GM18867 (cell line): Measurements from ENCODE around the gene FADS6.
A peak's percentile ranks its signal among the peaks of the same experiment; 100 is the strongest.

Source experiments
- ATAC-seq: cut with Tn5 transposase; IDR thresholded peaks from one replicate; pipeline ENCODE4 v1.9.1; 2021; ENCODE audit warnings: mild to moderate bottlenecking, moderate library complexity; ENCODE audit not compliant: unreplicated experiment

Gene FADS6

DNA sequence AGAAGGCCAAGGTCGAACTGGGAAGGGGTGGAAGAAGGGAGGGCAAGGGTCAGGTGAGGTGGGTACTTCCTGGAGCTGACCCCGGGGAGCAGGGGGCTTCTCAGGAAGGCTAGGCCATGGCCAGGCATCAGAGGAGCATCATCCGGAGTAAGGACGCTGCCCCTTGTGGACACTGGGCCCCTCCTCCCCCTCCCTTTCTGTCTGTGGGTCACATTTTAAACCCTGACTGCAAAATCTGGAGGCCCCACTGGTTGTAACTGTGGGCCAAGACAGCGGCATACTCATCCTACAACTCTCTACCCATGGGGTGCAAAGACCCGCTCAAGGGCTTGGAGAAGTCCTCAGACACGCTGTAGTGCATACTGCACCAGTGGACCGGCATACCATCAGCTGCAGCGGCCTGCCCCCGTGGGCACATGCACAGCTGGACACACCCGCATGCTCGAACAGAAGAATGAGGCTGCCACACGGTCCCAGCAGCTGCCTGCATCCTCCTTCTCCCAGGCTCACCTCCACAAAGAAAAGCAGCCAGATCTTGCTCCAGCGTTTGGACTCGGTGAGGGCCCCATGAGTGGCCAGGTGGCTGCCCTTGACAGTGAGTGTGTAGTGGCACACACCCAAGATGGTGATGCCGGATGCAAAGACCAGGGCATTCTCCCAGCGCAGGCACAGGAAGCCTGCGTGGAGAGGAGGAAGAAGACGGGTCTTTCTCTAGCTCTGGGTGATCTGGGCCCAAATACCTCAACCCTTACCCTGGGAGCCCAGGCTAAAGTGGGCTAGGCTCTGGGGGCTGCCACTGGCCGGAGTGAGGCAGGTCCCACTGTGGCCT, 1.2 kb downstream of the FADS6 start:
- no peak for ATAC-seq

DNA sequence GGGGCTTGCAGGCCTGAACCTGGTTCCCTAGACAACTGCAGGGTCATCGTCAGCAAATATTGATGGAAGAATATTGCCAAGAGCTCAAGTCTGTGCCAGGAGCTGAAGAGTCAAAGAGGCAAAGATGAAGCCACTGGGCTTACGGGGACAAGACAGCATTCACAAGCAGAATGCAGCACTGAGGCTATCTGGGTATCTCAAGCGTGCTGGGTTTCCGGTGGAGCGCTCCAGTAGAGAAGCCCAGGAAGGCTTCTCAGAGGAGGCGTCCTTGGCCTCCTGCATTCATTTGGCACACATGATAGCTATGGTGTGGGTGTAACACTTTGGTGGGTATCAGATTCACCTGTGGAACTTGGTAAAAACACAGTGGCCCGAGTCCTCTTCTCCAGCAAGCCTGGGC, 2.9 kb downstream of the FADS6 start:
- ATAC-seq = no peak

DNA sequence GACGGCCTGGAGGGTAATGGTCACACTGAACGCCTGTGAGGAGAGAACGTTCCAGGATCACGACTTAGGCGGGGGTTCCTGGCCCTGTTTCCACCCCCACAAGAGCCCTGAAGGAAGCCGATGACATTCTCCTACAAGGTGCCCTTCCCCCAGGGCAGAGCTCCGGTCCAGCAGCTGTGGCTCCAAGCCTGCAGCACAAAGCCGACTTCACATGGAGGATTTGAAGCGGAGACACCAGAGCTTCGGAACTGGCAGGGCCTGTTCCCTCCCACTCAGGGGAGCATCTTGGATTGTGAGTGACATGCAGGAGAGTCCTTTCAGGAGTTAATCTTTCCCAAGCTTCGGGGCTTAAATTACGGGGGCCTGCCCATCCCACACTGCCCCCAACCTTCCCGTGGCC, 5.0 kb downstream of the FADS6 start:
- no peak for ATAC-seq

DNA sequence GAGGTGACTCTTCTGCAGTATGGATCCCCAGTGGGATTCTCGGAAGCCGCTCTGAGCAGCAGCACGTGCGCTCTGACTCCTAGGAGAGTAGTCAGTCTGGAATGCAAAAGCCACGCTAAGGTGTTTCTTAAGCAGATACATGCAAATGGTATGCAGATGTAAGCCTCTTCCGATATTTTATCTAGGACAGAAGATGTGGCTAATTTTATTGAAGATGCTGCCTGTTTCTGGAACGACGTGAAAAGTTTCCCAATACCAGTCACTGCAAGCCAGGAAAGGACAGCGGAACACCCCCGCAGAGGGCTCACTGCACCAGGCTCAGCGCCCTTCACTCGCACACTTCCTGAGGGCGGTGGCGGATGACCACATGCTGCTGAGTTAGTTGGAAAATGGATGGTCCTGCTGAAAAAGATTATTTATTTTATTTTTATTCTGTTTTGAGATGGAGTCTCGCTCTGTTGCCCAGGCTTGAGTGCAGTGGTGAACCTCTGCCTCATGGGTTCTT, 10.1 kb downstream of the FADS6 start:
- no peak for ATAC-seq

DNA sequence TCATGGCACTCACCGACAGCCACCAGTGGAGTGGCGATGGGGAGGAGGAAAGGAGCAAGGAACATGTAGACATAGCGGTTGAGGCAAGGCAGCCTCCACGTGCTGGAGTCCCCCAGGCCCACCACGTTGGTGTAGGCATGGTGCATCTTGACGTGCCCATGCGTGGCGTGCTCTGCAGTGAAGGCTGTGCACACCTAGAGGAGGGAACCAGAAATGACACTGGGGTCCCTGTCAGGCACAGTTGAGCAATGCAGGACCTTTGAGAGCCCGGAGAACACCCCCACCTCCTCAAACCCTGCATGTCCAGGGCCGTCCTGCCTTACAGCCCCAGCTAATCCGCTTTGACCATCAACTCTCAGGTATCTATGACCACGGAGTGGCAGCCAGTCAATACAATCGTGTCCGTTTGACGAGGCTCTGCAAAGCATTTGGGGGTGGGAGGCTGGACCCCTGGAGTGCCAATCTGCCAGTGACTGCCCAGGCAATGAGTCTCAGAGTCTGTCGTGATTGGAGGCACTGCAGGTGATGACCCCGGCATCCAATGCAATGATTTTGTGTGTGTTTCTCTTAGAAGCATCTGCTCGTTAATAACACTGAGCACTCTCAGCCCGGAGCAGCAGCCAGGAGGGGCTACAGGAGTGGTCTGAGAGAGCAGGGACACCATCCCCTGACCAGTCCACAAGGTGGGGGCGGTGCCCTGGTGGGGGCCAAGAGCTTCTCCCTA, 10.8 kb downstream of the FADS6 start:
- ATAC-seq = no peak

DNA sequence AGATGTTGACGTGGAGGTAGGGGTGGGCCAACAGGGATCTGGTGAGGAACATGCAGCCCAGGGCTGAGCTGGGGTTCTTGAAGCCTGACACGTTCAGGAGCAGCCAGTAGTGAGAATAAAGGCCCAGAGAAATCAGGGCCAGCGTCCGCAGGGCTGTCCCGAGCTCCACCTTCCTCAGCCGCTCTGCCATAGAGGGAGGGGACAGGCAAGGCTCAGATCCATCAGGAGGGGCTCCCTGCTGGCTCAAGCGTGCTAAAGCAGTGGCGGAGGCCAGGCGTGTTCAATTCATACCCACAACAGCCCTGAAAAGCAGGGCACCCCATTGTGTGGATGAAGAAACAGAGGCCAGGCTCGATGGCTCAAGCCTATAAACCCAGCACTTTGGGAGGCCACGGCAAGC, 12.4 kb downstream of the FADS6 start:
- ATAC-seq = no peak

DNA sequence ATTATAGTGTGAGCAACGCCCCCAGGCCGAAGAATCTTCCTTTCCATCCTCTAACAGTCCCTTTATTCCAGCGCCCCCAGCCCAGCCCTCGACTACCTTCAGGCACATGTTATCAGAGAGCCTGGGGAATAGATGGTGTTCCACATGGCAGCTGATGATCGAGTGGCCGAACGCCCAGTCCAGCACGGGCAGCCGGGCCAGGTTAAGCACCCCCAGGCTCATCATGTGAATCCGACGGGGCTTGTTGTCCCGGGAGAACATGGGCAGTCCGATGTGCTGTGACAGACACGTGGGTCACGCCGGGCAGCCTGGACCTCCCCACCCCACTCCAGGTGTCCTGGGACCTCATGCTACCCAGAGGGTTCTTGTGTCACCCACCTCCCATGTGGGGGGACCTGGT, 14.1 kb downstream of the FADS6 start:
- no peak for ATAC-seq

DNA sequence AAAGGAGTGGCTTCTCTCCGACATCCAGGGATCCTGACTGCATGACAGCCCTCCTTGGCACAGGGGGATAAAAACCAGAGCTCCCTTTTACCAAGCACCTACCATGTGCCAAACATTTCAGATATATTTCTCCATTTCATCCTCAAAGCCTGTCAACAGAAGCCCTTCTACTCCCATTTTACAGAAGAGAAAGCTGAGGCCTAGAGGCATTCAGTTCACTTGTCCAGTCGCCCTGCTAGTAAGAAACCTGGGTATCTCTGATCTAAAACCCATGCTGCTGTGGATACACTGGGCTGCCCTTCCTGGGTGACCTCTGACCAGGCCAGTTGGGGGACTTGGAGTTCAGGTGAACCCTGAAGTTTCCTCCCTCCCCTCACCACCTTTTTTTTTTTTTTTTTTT, 14.8 kb downstream of the FADS6 start:
- ATAC-seq = no peak

DNA sequence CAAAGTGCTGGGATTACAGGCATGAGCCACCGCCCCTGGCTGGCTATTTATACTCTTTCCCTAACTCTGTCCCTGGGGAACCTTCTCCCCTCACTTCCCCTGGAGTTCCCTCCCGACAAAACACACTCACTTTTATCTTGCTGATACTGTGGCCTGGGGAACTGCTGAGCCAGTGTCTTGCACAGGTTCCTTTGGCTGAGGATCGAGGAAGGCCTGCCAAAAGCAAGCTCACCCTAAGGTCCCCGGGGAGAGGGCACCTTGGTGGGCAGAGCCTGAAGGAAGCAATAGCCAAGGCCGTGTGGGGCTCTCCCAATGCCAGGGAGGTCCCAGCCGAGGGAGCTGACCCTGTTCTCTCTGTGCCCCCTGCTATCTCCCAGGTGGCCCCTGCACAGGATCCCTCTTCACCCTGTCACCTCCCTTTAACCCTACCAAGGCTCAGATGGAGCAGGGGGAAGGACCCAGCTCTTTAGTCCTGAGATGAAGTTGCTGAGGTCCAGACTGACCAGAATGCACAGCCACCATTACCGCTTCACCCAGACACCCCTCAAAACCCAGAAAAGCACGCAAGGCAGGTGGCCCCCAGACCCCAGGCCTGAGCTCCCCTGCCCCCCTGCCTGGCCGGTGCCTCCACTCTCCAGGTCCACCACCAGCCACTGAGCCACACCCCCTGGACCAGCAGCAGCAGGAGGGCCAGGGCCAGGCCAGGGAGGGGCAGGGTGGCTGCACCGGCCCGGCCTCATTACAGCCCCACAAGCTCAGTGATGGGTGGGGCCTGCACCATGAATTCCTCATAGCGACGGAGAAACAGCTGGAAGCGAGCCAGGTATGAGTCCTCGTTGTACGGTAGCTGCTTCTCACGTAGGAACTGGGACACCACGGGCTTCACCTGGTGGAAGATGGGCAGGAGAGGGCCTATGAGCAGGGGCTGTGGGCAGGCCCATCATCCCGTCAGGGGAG, 15.6 kb downstream of the FADS6 start:
- ATAC-seq = no peak

DNA sequence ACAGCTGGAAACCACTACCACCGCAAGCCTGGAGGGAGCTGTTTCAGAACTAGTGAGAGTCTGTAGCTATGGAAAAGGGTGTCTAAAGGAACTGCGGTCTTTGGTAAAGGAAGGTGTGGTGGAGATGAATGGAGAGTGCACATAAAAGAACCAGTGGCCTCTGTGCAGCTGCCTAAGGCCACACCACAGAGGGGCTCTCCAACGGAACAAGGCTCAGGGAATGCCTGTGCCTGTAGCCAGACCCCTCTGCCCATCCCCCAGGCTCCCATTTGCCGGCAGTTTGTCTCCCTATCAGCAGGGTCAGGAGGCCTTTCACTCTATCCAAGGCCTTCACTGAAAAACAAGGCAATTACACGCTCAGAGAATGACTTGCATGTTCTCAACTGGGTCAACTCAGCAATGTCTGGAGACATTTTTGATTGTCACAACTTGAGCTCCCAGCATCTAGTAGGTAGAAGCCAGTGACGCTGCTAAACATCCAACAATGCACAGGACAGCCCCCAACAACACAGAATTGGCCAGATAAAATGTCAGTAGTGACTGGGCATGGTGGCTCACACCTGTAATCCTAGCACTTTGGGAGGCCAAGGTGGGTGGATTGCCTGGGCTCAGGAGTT, 17.3 kb downstream of the FADS6 start:
- no peak for ATAC-seq

DNA sequence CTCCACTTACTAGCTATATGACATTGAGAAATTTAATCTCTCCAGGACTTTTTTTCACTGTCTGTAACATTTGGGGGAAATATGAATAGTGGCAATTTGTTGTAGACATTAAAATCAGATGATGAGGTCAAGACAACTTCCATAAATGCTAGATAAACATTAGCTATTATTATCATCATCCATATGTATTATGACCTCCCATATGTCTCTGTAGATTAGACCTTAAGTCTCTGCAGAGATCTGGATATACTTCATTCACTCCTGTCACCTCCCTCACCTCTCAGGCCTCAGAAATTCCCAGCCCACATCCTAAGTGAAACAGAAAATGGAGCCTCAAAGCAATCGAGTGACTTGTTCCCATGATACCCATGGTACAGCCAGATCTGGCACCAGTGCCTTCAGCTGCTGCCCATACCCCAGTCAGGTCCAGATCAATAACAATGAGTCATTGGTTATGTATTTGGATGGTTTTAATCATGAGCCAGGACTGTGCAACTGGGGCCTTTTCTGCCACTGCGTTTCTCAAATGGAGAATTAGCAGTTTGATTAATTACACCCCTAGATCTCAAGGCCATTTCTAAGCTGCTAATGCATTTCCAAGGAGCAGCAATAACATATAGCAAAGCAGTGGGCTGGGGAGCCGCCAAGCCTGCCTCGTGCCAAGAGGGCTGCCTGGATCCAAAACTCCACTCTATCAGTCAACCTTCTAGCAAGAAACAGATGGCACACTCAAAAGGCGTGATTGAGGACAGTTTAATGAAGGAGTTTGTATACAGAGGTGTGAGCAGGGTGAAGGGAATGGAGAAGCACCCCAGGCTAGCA, 18.1 kb downstream of the FADS6 start:
- ATAC-seq = no peak

DNA sequence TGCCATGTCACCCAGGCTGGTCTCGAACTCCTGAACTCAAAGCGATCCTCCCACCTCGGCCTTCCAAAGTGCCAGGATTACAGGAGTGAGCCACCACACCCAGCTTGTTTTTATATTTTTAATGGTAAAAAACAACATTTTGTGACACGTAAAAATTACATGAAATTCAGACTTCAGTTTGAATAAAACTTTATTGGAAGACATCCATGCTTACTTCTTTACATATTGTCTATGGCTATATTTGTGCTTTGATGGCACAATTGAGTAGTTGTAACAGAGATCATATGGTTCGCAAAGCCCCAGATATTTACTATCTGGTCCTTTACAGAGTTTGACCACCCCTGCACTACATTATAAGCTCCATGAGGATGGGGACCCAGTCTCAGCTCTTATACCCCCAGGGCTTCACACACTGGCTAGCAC, 18.8 kb downstream of the FADS6 start:
- no peak for ATAC-seq

DNA sequence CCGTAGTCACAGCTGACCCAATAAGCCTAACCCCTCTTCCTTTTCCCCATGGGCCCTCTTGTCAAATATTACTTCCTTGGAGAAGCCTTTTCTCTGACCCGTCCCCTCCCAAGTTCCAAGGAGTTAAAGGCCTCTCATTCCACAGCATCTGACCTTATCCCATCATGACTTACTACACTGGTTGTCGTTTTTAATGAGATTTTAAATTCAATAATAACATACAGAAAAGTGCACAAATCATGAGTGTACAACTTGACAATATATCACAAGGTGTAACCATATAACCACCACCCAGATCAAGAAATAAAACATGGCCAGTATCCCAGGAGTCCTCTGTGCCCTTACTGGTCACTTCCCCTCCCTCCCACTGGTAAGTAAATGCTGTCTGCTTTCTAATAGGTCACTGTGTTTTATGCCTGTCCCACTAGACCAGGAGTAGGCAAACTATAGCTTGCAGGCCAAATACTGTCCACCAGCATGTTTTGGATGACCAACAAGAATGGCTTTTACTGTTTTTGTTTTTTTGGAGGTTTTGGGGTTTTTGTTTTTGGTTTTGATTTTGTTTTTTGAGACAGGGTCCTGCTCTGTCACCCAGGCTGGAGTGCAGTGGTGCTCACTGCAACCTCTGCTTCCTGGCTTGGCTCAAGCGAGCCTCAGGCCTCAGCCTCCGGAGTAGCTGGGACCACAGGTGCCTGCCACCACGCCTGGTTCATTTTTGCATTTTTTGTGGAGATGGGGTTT, 19.4 kb downstream of the FADS6 start:
- ATAC-seq = no peak

DNA sequence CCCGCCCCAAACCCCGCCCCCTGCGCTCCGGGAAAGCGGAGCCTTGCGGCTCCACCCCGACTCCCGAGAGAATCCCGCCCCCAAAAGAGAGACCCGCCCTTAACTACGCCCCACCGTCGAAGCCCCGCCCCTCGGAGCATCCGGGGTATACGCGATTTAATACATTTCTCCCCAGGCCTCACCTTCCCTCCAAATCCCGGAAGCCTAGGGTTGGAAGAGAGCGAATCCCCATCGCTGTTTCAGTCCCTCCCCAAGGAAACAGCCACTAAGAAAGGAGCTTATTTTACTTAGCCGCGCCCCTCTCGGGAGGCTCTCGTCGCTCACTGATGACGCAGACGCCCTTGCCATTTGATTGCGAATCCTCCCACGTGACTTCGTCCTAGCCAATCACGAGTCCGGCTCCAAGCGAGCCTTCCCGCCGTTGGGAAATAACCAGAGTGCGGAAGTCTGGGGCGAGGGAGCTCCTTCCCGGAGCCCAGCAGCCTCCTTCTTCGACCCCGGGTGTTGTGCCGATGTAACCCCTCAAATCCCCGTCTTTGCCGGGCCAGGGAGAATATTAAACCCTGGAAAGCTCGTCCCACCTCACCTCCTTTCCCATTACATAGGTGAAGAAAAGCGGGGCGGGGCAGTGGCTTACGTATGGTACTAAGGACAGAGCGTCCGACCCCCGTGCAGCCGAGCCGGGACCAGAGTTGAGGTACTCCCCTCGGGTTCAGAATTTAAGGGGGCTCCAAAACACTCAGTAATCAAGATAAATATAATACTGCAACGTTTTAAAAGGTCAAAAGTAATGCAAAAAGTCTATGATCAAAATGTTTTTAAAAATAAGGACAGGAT, 20.2 kb downstream of the FADS6 start:
- ATAC-seq = peak; percentile 87

DNA sequence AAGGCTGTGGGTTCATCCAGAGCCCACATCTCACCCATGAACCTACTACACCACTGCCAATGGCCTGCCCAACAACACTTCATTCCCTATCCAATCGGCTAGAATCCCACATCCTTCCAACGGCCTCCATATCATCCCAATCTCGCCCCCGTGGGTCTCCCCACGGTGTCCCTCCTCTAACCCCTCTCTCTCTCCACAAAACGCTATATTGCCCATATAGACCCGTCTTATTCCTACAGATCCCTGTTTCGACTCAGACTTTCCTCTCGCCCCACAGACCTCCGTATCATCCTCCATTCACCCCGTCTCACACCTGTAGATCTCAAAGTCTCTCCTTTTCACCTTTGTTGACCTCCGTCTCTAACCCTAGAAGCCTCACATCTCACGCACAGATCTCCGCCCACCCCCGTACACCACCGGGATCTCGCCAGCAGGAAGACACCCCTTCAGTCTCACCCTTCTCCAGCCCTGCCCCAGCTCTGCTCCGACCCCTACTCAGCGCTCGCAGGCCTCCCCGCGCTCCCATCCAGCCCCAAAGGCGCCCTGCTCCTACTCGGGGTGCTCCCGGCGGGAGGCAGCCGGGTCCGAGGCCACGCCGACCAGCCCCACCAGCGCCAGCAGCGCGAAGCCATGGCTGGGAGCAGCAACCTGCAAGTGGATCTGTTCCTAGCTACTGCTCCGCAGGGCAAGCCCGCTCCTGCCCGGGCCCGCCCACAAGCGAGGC, 21.0 kb downstream of the FADS6 start, which contains the start of gene FDXR:
TSS of gene FDXR (minus strand) at position 682 of the 724 bp plus-strand sequence. CDS start at position 632, 50 bp downstream.
- ATAC-seq = peak; percentile 21

DNA sequence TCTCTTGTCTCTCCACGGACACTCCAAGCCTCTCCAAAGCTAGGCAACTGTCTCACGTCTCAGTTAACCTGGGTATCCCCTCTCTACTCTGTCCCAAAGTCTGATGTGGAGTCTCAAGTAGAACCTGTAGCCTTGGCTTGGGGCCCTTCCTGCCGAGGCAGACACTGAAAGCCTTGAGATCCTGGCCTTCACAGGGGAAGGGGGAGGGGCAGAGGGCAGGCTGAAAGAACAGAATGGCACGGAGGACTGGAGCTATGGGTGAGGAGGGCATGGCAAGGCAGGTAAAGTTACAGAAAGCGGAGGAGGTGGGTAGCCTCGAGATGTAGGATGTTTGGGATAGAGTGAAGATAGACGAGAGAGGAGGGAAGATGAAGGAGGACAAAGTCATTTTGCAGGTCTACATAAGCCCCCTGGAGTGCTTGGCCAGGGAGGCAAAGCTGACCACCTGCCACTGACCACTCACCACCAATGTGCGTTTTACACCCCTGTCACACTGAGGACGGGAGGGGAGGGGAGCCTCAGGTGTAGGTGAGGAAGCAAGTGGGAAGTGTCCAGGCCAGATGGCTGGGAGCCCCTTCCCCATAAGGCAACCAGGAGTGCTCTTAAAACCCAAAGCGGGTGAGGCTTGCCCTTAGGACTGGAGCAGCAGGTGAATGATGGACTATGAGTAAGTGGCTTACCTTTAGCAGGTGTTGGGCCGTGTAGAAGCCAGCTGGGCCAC, 21.9 kb downstream of the FADS6 start:
- ATAC-seq = no peak

DNA sequence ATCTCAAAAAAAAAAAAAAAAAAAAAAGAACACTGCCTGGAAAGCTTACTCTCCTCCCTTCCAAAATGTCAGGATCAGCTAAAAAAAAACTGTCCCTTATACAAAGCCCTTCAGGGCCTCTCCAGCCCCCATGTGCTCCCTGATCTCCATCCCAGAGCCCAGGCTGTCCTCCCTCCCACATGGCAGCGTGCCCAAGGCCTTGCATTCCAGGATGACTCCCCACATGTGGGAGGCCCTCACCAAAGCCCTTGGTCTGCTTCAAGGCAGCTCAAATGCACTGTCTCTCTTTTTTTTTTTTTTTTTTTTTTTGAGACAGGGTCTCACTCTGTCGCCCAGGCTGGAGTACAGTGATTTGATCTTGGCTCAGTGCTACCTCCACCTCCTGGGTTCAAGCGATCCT, 22.9 kb downstream of the FADS6 start:
- no peak for ATAC-seq
